NCI-H446 treated with DMSO at 0.1 percent for 48 hours (cell line): ENCODE data around the gene CLSTN2.

Experiments used
- DNase-seq: peaks from one replicate; lab custom pipeline; 2025; lab: John Stamatoyannopoulos, UW

The CLSTN2 gene

GRCh38 chr3:140187028-140187427, 252.0 kb downstream of the CLSTN2 start:
- DNase-seq, result no peak

GRCh38 chr3:140187656-140188221, 252.8 kb downstream of the CLSTN2 start:
- DNase-seq, result peak; percentile 18

- peak; percentile 71 for DNase-seq
These were observed 253.3 kb downstream of the CLSTN2 start for GRCh38 chr3:140188285-140188684.

GRCh38 chr3:140189267-140189666, 254.3 kb downstream of the CLSTN2 start:
- no peak for DNase-seq

GRCh38 chr3:140189976-140190375, 255.0 kb downstream of the CLSTN2 start:
- no peak for DNase-seq

- DNase-seq, result no peak
These were observed 262.0 kb downstream of the CLSTN2 start for GRCh38 chr3:140196970-140197369.

GRCh38 chr3:140198242-140198641, 263.3 kb downstream of the CLSTN2 start:
- peak; percentile 76 for DNase-seq

- DNase-seq, result no peak
These were observed 264.0 kb downstream of the CLSTN2 start for GRCh38 chr3:140199008-140199407.

GRCh38 chr3:140199743-140200142, 264.8 kb downstream of the CLSTN2 start:
- DNase-seq, result peak; percentile 20

GRCh38 chr3:140203510-140203909, 268.5 kb downstream of the CLSTN2 start:
- DNase-seq, result peak; percentile 65

- no peak for DNase-seq
These were observed 269.4 kb downstream of the CLSTN2 start for GRCh38 chr3:140204271-140204984.

- no peak for DNase-seq
These were observed 270.6 kb downstream of the CLSTN2 start for GRCh38 chr3:140205598-140205997.

GRCh38 chr3:140206196-140207040, 271.4 kb downstream of the CLSTN2 start:
- DNase-seq, result peak; percentile 23

GRCh38 chr3:140207541-140207940, 272.6 kb downstream of the CLSTN2 start:
- no peak for DNase-seq

GRCh38 chr3:140216249-140216648, 281.3 kb downstream of the CLSTN2 start:
- DNase-seq, result no peak

- no peak for DNase-seq
These were observed 284.3 kb downstream of the CLSTN2 start for GRCh38 chr3:140219291-140219690.

GRCh38 chr3:140219923-140220452, 285.0 kb downstream of the CLSTN2 start:
- no peak for DNase-seq

- no peak for DNase-seq
These were observed 288.2 kb downstream of the CLSTN2 start for GRCh38 chr3:140223197-140223596.

GRCh38 chr3:140223631-140224030, 288.6 kb downstream of the CLSTN2 start:
- DNase-seq, result no peak

GRCh38 chr3:140224307-140224706, 289.3 kb downstream of the CLSTN2 start:
- DNase-seq, result no peak

- no peak for DNase-seq
These were observed 291.0 kb downstream of the CLSTN2 start for GRCh38 chr3:140225996-140226395.

- DNase-seq, result peak; percentile 61
These were observed 298.7 kb downstream of the CLSTN2 start for GRCh38 chr3:140233702-140234101.

- no peak for DNase-seq
These were observed 299.3 kb downstream of the CLSTN2 start for GRCh38 chr3:140234256-140234655.
